Glutamatergic neuron (in vitro differentiated cells): ENCODE data around the gene DNAJB5. TPM values are rescaled to one million over a fixed set of nuclear protein-coding genes. Genes with fewer than 3 reads are reported as not detected.
"Not testable (repeated sequence)": the region's sequence is repeated elsewhere in the genome, so short reads cannot be mapped to it uniquely, and the experiment has no call there.

Experiments used
- DNase-seq: peaks from one replicate; pipeline ENCODE4 v3.0.0; 2022
- H3K27ac Mint-ChIP-seq: one replicate; pipeline ENCODE4 v1.8.0; 2020; ENCODE audit warnings: mild to moderate bottlenecking, mixed read lengths, inconsistent platforms; ENCODE audit not compliant: unreplicated experiment
- H3K27me3 Mint-ChIP-seq: one replicate; pipeline ENCODE4 v1.8.0; 2020; ENCODE audit warnings: mild to moderate bottlenecking, moderate library complexity, mixed read lengths, inconsistent platforms; ENCODE audit not compliant: unreplicated experiment
- H3K36me3 Mint-ChIP-seq: one replicate; pipeline ENCODE4 v1.8.0; 2020; ENCODE audit warnings: mild to moderate bottlenecking, mixed read lengths, inconsistent platforms; ENCODE audit not compliant: unreplicated experiment
- H3K4me1 Mint-ChIP-seq: one replicate; pipeline ENCODE4 v1.8.0; 2020; ENCODE audit warnings: mild to moderate bottlenecking, low read depth, mixed read lengths, inconsistent platforms; ENCODE audit not compliant: unreplicated experiment
- H3K4me3 Mint-ChIP-seq: one replicate; pipeline ENCODE4 v1.8.0; 2020; ENCODE audit warnings: mild to moderate bottlenecking, mixed read lengths, inconsistent platforms; ENCODE audit not compliant: unreplicated experiment
- H3K9me3 Mint-ChIP-seq: one replicate; pipeline ENCODE4 v1.8.0; 2020; ENCODE audit warnings: mild to moderate bottlenecking, moderate library complexity, mixed read lengths, inconsistent platforms; ENCODE audit not compliant: unreplicated experiment
- CTCF ChIP-seq: fragments of 200-600 bp; sonication (generic); IDR thresholded peaks from one replicate; pipeline ENCODE4 v1.5.0; 2021; ENCODE audit not compliant: partially characterized antibody, unreplicated experiment
- total RNA-seq: library from RNA; stranded (reverse); fragmentation: NEBNext Ultra II Directional; extraction: Animal tissue kit (Norgen Biotek cat#: 25700); gene quantifications from one replicate; pipeline ENCODE4 v1.2.1, GENCODE V29; 2021; ENCODE audit not compliant: unreplicated experiment

DNAJB5 gene
- total RNA-seq, 1 donor from 2014 or later, result 137 TPM

GRCh38 chr9:35010351-35010958, 20.9 kb downstream of the DNAJB5 start:
- no peak for TF ChIP-seq CTCF
- Mint-ChIP-seq H3K27me3 (peaks cover under 1% of the 10 kb centered on the region), H3K27ac (no peak overlapping the region), H3K4me3 (no peak overlapping the region), H3K9me3 (peaks cover 13% of the 10 kb centered on the region), H3K36me3 (peaks cover 32% of the 10 kb centered on the region), H3K4me1 (no peaks in the 10 kb centered on the region)
- no peak for DNase-seq

GRCh38 chr9:35014517-35014916, 25.0 kb downstream of the DNAJB5 start:
- H3K27me3 Mint-ChIP-seq, result no peaks in the 10 kb centered on the region

GRCh38 chr9:35023443-35023842, 33.9 kb downstream of the DNAJB5 start:
- H3K27me3 Mint-ChIP-seq, DNase-seq, H3K4me3 Mint-ChIP-seq, H3K4me1 Mint-ChIP-seq, H3K9me3 Mint-ChIP-seq, H3K27ac Mint-ChIP-seq: not testable (repeated sequence)
- H3K36me3 Mint-ChIP-seq, result peaks cover 34% of the 10 kb centered on the region

More at GRCh38 chr9:35014517-35014916, 25.0 kb downstream of the DNAJB5 start:
- H3K4me3 Mint-ChIP-seq, result no peak overlapping the region
- DNase-seq, result no peak
- H3K9me3 Mint-ChIP-seq, result peaks cover 16% of the 10 kb centered on the region
- no peaks in the 10 kb centered on the region for H3K4me1 Mint-ChIP-seq
- peaks cover 37% of the 10 kb centered on the region for H3K36me3 Mint-ChIP-seq
- no peak for TF ChIP-seq CTCF
- H3K27ac Mint-ChIP-seq, result no peak overlapping the region

GRCh38 chr9:35026671-35027070, 37.1 kb downstream of the DNAJB5 start:
- TF ChIP-seq CTCF, result no peak
- H3K4me1 Mint-ChIP-seq, result no peaks in the 10 kb centered on the region
- H3K27ac Mint-ChIP-seq, result no peak overlapping the region
- DNase-seq, result no peak
- H3K36me3 Mint-ChIP-seq, result peaks cover 33% of the 10 kb centered on the region
- peaks cover 5% of the 10 kb centered on the region for H3K9me3 Mint-ChIP-seq
- peaks cover 5% of the 10 kb centered on the region for H3K27me3 Mint-ChIP-seq
- H3K4me3 Mint-ChIP-seq, result no peak overlapping the region

GRCh38 chr9:35027374-35027773, 37.8 kb downstream of the DNAJB5 start:
- peaks cover 5% of the 10 kb centered on the region for H3K27me3 Mint-ChIP-seq
- H3K4me1 Mint-ChIP-seq, result no peaks in the 10 kb centered on the region
- DNase-seq, result no peak
- H3K9me3 Mint-ChIP-seq, result peaks cover 4% of the 10 kb centered on the region
- H3K4me3 Mint-ChIP-seq, result no peak overlapping the region
- no peak for TF ChIP-seq CTCF
- no peak overlapping the region for H3K27ac Mint-ChIP-seq
- H3K36me3 Mint-ChIP-seq, result peaks cover 26% of the 10 kb centered on the region
